ENCODE measurements around the gene RFX1. TPM values are rescaled to one million over a fixed set of nuclear protein-coding genes. Genes with fewer than 3 reads are reported as not detected.

The RFX1 gene
- total RNA-seq, 2 donors from 2014 or later, result 23.3 to 24.7 TPM

DNA sequence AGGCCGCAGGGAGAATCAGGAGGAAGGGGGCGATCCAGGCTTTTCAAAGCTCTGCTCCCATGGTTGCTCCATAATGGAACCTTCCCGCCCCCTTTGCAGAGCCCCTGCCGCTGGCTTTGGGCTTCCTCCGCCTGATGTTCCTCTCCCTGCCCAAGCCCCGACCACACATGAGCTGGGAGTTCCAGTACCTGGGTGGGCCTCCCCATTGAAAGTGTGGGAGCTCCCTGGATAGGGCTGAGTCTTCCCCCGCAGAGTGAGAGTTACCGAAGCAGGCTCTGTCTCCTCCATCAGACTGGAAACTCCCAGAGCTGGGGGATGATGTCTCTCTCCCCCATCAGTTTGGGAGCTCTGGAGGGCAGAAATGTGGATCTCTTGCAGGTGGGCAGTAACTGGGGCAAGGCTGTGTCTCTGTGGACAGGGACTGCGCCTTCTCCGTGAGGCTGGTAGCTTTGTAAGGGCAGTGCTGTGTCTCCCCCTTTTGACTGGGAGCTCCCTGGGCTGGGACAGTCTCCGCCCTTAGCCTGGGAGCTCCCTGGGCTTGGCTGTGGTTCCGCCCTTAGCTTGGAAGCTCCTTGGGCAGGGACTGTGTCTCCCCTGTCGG is 53.1 kb downstream of the RFX1 start:
- no peaks in the 10 kb centered on the region for H3K27me3 Mint-ChIP-seq
- H3K9me3 ChIP-seq (ENCODE audit: control insufficient read depth, low read length, poor library complexity, severe bottlenecking), result no peaks in the 10 kb centered on the region
- H3K27ac Mint-ChIP-seq, result peak overlapping the region; percentile 93
- peak overlapping the region; percentile 97 for H3K4me3 Mint-ChIP-seq
- peaks cover 13% of the 10 kb centered on the region for H3K4me1 Mint-ChIP-seq
- no peaks in the 10 kb centered on the region for H3K36me3 Mint-ChIP-seq (ENCODE audit: low read depth)
- DNase-seq (no peak), ATAC-seq (no peak)

DNA sequence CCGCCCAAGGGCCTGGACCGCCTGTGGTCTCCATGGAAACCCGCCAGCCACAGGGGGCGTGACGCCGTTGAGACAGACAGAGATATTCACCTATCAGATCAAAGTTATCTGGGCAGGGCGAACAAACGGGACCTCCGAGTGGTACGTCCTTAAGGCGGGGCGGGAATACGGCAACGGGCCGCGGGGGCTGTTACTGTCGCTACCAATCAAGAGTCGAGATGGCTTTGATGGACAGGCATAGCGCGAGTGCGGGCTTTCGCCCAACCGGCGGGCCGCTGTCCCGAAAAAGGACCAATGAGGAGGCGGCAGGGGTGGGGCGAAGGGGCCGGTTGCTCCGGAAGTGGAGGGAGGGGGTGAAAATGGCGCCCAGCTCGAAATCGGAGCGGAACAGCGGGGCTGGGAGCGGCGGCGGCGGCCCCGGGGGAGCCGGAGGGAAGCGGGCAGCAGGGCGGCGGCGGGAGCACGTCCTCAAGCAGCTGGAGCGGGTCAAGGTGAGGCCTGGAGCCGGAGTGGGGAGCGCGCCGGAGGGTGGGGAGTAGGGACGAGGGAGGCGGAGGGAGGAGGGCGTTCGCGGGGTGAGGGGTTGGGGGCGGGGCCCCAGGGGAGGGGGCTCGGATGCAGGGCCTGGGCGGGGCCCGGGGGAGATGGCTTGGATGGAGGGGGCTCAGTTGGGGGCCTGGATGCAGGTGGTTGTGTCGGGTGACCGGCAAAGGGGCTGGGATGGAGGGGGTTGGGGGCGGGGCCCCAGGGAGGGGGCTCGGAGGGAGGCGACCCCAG is 53.8 kb downstream of the RFX1 start, which contains the start of gene DCAF15:
Gene DCAF15, plus strand, starts transcription at position 356 of the 777 bp plus-strand sequence. Its CDS starts 4 bp downstream, at position 360.
- H3K9me3 ChIP-seq (ENCODE audit: control insufficient read depth, low read length, poor library complexity, severe bottlenecking), result no peaks in the 10 kb centered on the region
- Mint-ChIP-seq H3K27me3 (no peaks in the 10 kb centered on the region), H3K4me1 (peaks cover 13% of the 10 kb centered on the region), H3K36me3 (ENCODE audit: low read depth) (no peaks in the 10 kb centered on the region), H3K4me3 (peak within 1 kb of the TSS; percentile 97), H3K27ac (peak within 1 kb of the TSS; percentile 93)
- ATAC-seq, result peak; percentile 97
- DNase-seq, result peak; percentile 95 to 98 (median 96)

DNA sequence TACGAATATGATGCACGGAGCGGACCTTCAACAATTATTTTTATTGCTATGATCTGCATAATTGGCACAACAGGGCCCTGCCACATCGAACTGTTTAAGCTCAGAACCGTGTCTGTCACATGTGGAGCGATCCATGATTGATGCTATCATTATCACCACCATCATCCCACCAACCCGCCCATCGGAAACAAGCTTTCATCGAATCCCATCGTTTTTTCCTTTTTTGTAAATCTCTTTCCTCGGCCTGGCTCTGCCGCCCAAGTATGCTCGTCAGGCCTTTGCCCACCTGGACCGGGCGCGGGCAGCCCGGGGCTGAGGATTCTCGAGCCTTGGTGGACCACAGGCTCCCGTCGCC is 54.3 kb downstream of the RFX1 start:
- DNase-seq (no peak), ATAC-seq (peak; percentile 2)
- Mint-ChIP-seq H3K4me1 (peaks cover 13% of the 10 kb centered on the region), H3K36me3 (ENCODE audit: low read depth) (no peaks in the 10 kb centered on the region), H3K27ac (peak overlapping the region; percentile 93), H3K4me3 (peak overlapping the region; percentile 97), H3K27me3 (no peaks in the 10 kb centered on the region)
- H3K9me3 ChIP-seq (ENCODE audit: control insufficient read depth, low read length, poor library complexity, severe bottlenecking), result no peaks in the 10 kb centered on the region

DNA sequence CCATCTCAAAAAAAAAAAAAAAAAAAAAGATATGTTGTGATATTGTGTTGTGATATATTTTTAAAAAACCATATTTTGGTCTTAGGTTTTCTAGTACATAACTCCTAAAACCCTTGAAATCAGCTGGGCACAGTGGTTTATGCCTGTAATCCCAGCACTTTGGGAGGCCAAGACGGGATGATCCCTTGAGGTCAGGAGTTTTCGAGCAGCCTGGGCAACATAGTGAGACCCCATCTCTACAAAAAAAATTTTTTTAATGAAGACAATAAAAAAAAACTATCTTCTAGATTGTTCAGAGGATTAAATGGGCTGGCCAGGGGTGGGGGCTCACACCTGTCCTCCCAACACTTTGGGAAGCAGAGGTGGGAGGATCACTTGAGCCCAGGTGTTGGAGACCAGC is 55.1 kb downstream of the RFX1 start:
- no peak overlapping the region for H3K4me3 Mint-ChIP-seq
- H3K4me1 Mint-ChIP-seq, result peaks cover 12% of the 10 kb centered on the region
- no peak for DNase-seq
- H3K9me3 ChIP-seq (ENCODE audit: control insufficient read depth, low read length, poor library complexity, severe bottlenecking), result no peaks in the 10 kb centered on the region
- ATAC-seq, result no peak
- no peak overlapping the region for H3K27ac Mint-ChIP-seq
- H3K36me3 Mint-ChIP-seq (ENCODE audit: low read depth), result no peaks in the 10 kb centered on the region
- H3K27me3 Mint-ChIP-seq, result no peaks in the 10 kb centered on the region

DNA sequence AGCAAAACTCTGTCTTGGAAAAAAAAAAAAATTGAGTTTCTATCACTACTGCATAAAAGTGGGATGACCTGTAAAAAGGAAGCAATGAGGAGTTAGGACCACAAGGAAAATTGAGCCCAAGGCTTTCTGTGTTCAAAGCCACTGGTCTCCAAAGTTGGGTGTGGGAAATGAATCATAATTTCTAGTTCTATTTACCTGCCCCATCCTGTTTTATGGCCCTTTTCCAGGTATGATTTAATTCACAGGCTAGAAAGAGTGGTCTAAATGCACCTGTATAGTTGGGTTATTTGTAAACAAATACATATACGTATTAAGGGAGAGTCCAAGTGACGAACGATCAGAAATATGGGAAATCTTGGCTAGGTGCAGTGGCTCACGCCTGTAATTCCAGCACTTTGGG is 59.7 kb downstream of the RFX1 start:
- no peaks in the 10 kb centered on the region for H3K36me3 Mint-ChIP-seq (ENCODE audit: low read depth)
- H3K4me1 Mint-ChIP-seq, result no peaks in the 10 kb centered on the region
- DNase-seq, result no peak

DNA sequence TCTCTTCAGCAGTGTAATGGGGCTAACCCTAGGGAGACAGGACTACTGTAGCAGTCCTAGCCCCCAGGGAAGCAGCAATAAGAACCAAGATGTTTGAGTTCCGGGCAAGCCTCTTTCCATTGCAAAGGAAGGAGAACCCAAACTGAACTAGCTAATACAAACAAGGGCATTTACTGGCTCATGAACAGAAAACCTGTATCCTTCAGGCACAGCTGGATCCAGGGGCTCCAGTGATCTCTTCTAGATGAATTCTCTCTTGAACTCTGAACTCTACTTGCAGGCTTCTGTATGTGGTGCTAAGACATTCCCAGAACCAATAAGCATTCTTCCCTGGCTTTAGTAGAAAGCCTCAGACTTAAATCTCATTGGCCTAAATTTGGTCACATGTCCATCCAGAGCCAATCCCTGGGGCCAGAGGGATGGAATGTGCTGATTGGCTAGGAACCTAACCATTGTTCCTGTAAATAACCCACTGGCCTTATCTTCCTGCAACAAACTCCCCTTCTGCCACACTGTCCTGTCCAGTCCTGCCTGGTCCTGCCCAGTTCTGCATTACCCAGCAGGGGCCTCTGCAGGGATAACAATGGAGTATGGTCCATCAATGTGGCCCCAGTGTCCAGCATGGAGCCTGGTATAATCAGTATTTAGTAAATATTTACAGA is 64.0 kb downstream of the RFX1 start:
- H3K27ac Mint-ChIP-seq, result no peak overlapping the region
- H3K4me1 Mint-ChIP-seq, result peaks cover 2% of the 10 kb centered on the region
- DNase-seq, result no peak
- no peak for ATAC-seq
- H3K4me3 Mint-ChIP-seq, result no peak overlapping the region
- H3K27me3 Mint-ChIP-seq, result no peaks in the 10 kb centered on the region
- H3K36me3 Mint-ChIP-seq (ENCODE audit: low read depth), result peaks cover 2% of the 10 kb centered on the region
- H3K9me3 ChIP-seq (ENCODE audit: control insufficient read depth, low read length, poor library complexity, severe bottlenecking), result no peaks in the 10 kb centered on the region

More for the DNA sequence above, 59.7 kb downstream of the RFX1 start:
- no peaks in the 10 kb centered on the region for H3K27me3 Mint-ChIP-seq
- no peaks in the 10 kb centered on the region for H3K9me3 ChIP-seq (ENCODE audit: control insufficient read depth, low read length, poor library complexity, severe bottlenecking)
- H3K27ac Mint-ChIP-seq, result no peak overlapping the region
- H3K4me3 Mint-ChIP-seq, result no peak overlapping the region
- ATAC-seq, result no peak

DNA sequence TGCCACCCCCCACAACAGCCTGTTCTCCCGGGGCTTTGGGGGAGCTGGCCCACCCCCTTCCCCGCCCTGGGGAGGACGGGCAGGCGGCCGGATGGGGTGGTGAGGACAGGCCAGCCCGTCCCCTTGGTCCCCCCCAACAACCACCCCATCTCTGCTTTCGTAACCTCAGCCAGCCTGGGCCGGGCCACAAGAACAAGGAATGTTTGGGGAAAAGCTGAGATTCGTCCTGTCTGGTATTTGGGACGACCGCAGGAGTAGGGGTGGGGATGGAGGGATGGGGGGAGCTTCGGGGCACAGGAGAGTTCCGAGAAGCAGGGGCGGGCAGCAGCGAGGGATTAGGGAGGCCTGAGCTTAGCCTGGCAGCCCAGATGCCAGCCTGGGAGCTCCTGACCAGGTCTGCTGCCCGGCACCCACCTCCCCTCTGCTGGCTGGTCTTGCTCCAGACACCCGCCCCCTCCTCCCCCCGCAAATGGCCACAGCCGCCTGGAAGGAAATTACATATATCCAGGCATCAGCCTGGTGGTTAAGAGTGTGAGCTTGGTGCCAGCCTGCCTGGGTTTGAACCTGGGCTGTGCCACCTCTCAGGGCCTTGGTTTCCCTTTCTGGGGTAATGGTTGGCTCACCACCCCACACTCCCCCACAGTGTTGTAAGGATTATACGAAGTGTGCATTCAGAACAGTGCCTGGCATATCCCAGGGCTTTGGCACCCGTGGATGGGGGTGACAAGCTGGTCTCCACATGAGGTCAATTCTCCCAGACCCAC is 67.6 kb downstream of the RFX1 start, which contains the start of gene PODNL1:
Gene PODNL1, minus strand, starts transcription at position 117 of the 764 bp plus-strand sequence. CDS start 236 bp downstream, outside the sequence.
- DNase-seq (no peak), ATAC-seq (no peak)
- Mint-ChIP-seq H3K36me3 (ENCODE audit: low read depth) (peaks cover 2% of the 10 kb centered on the region), H3K4me1 (peaks cover 13% of the 10 kb centered on the region), H3K4me3 (no peak within 1 kb of the TSS), H3K27ac (no peak within 1 kb of the TSS), H3K27me3 (peaks cover 18% of the 10 kb centered on the region)
- no peaks in the 10 kb centered on the region for H3K9me3 ChIP-seq (ENCODE audit: control insufficient read depth, low read length, poor library complexity, severe bottlenecking)

DNA sequence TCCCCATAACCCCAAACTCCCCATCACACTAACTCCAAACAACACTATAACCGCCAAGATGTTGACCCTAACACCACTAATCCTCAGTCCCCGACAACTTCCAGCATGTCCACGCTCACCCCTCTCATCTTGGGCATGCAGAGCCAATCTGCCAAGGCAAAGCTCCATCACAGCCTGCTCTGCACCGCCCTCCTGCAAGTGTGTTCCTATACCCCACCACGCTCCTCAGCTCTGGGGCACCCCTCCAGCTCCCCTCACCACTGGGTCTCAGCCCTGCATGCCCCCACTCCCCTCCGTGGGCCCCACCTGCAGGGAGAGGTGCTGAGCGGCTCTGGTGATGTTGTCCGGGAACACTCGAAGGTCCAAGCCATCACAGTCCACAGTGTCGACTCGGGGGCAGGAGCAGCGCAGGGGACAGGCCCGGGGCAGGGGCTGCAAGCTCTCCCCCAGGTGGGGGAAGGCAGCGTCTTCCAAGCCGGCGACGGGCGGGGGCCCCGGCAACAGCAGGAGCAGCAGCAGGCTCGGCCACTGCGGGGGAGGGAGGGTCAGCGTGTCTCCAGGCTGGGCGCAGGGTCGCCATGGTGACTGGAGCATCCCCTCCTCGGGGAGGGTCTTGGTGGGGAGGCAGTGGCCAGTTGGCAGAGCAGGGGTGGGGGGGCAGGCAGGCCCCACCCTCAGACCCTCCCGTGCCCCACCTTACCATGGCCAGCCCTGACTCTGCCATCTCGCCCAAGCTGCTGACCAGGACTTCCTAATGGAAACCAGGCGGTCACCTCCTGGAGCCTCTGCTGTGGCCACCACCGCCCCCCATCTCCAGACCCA is 68.4 kb downstream of the RFX1 start:
- H3K36me3 Mint-ChIP-seq (ENCODE audit: low read depth), result peaks cover 2% of the 10 kb centered on the region
- no peaks in the 10 kb centered on the region for H3K9me3 ChIP-seq (ENCODE audit: control insufficient read depth, low read length, poor library complexity, severe bottlenecking)
- H3K4me3 Mint-ChIP-seq, result no peak overlapping the region
- H3K27me3 Mint-ChIP-seq, result peaks cover 19% of the 10 kb centered on the region
- DNase-seq (no peak), ATAC-seq (no peak)
- H3K4me1 Mint-ChIP-seq, result peaks cover 16% of the 10 kb centered on the region
- H3K27ac Mint-ChIP-seq, result no peak overlapping the region

DNA sequence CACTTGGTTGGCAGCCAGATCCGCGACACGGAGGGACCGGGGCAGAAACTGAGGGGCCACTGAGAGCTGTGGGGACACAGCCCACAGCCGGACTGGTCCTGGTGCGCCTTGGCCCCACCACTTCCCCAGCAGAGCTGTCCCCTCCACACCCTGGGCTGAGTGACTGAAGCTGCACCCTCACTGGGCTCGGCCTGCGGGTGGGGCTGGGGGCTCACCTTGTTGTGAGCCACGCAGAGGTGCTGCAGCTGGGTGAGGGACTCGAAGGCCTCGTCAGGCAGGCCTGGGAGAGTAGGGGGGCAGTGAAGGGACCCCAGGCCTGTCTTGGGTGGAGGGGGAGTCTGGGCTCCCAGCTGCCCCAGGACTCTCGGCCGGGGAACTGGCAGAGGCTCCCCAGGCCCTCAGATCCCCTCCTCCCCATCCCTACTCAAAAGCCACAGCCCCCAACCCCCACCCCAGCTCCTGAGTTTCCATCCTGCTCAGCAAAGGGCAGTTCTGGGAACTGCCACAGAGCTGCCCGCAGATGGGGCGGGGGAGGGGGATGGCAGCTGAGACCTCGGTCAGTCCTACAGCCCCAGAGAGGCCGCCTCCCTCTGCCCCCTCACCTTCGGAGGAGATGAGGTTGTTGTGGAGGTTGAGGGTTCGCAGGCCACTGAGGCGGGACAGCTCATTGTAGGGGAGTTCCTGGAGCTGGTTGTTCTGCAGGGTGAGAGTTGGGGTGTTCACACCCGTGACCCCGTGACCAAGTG is 70.2 kb downstream of the RFX1 start:
- H3K36me3 Mint-ChIP-seq (ENCODE audit: low read depth), result peaks cover 2% of the 10 kb centered on the region
- peaks cover 16% of the 10 kb centered on the region for H3K4me1 Mint-ChIP-seq
- H3K9me3 ChIP-seq (ENCODE audit: control insufficient read depth, low read length, poor library complexity, severe bottlenecking), result no peaks in the 10 kb centered on the region
- H3K4me3 Mint-ChIP-seq, result no peak overlapping the region
- DNase-seq (no peak), ATAC-seq (no peak)
- H3K27ac Mint-ChIP-seq, result no peak overlapping the region
- peaks cover 19% of the 10 kb centered on the region for H3K27me3 Mint-ChIP-seq

DNA sequence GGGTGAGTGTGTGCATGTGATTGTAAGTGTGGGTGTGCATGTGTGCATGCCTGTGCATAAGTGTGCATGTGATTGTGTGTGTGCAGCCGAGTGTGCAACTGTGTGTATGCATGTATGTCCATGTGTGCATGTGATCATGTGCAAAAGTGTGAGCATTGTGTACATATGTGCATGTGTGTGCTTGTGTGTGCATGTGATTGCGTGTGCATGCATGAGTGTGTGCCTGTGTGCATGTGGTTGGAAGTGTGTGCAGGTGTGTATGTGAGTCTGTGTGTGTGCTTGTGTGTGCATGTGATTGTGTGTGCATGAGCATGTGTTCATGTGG is 71.4 kb downstream of the RFX1 start:
- no peaks in the 10 kb centered on the region for H3K9me3 ChIP-seq (ENCODE audit: control insufficient read depth, low read length, poor library complexity, severe bottlenecking)
- Mint-ChIP-seq H3K36me3 (ENCODE audit: low read depth) (peaks cover 2% of the 10 kb centered on the region), H3K27ac (no peak overlapping the region), H3K27me3 (peaks cover 19% of the 10 kb centered on the region), H3K4me1 (peaks cover 16% of the 10 kb centered on the region), H3K4me3 (no peak overlapping the region)
- ATAC-seq, result no peak
- no peak for DNase-seq

DNA sequence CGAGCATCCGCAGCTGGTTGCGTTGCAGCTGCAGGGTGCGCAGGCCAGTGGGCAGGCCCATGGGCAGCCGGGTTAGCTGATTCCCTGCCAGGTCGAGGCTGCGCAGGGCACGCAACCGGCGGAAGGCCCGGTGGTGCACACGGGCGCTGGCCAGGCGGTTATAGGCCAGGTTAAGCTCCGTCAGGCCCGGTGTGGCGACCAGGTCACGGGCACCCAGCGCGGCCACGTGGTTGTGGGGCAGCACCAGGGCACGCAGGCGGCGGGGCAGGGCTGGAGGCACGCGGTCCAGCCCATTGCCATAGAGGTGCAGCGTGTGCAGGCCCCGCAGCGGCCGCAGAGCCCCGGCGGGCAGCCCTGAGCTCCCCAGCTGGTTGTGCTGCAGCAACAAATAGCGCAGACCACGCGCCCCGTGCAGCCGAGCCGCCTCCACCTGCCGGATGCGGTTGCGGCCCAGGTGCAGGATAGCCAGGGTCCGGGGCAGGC is 73.2 kb downstream of the RFX1 start:
- no peaks in the 10 kb centered on the region for H3K9me3 ChIP-seq (ENCODE audit: control insufficient read depth, low read length, poor library complexity, severe bottlenecking)
- Mint-ChIP-seq H3K27me3 (peaks cover 19% of the 10 kb centered on the region), H3K36me3 (ENCODE audit: low read depth) (peaks cover 2% of the 10 kb centered on the region), H3K4me1 (peaks cover 16% of the 10 kb centered on the region), H3K27ac (no peak overlapping the region), H3K4me3 (no peak overlapping the region)
- DNase-seq (no peak), ATAC-seq (no peak)

DNA sequence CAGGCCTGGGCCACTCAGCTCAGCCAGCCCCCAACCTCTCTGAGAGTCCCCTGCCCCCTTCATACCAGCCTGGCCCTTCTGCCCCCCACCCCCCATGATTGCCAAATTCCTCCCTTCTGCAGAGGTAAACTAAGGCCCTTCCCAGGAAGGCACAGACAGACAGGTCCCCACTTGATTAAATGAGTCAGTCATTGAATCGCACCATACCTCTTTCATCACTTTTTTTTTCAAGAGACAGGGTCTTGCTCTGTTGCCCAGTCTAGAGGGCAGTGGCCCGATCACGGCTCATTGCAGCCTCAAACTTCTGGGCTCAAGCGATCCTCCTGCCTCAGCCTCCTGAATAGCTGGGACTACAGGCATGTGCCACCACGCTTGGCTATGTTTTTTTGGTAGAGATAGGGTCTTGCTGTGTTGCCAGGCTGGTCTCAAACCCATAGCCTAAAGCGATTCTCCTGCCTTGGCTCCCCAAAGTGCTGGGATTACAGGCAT is 73.9 kb downstream of the RFX1 start:
- Mint-ChIP-seq H3K36me3 (ENCODE audit: low read depth) (no peaks in the 10 kb centered on the region), H3K27ac (no peak overlapping the region), H3K4me3 (no peak overlapping the region), H3K4me1 (peaks cover 14% of the 10 kb centered on the region), H3K27me3 (peaks cover 19% of the 10 kb centered on the region)
- ATAC-seq (no peak), DNase-seq (no peak)
- no peaks in the 10 kb centered on the region for H3K9me3 ChIP-seq (ENCODE audit: control insufficient read depth, low read length, poor library complexity, severe bottlenecking)

Data from T-helper 17 cell (primary cell).